ENCODE data around the gene DGCR8. TPM values are rescaled to one million over a fixed set of nuclear protein-coding genes. Genes with fewer than 3 reads are reported as not detected.
A peak's percentile ranks its signal among the peaks of the same experiment; 100 is the strongest.

The DGCR8 gene
- polyA plus RNA-seq, 2 of the 4 experiments (the other 2 are of a cell fraction), result 18.1 to 21.3 TPM

- ChIA-PET CTCF (interaction anchor here (1.2 to 1.9 kb wide), 2 partner anchors 14 to 144 kb away, joined by 3 to 5 read pairs; no protein-coding TSS in a partner anchor), POLR2A (no interaction called here)
- Histone ChIP-seq H3K9me3 (no peaks in the 10 kb centered on the region), H3K4me1 (peaks cover 22% of the 10 kb centered on the region), H3K4me3 (peak within 1 kb of the TSS; percentile 68), H3K27ac (peak within 1 kb of the TSS; percentile 87 to 95), H3K4me2 (peak within 1 kb of the TSS; percentile 94)
- WGBS (ENCODE audit: missing lambda C conversion rate), result 91% methylated on average over 8 of the region's 30 CpGs
- FAIRE-seq, result no peak
- DNase-seq (ENCODE audit: low read depth in 1 of 2, low spot score in 1 of 2), result no peak
- no peak for ATAC-seq
- TF ChIP-seq SMC3 (IDR thresholded peaks at IDR 0.05) (no peak), ZNF302 (CRISPR knock-in tag; IDR thresholded peaks at IDR 0.05) (no peak), CEBPB (IDR thresholded peaks at IDR 0.05) (no peak), CHD4 (IDR thresholded peaks at IDR 0.05; ENCODE audit: borderline replicate concordance) (no peak), RARB (CRISPR knock-in tag; IDR thresholded peaks at IDR 0.05) (no peak), HMGXB4 (CRISPR knock-in tag; IDR thresholded peaks at IDR 0.05; ENCODE audit: borderline replicate concordance) (no peak)
Measured at GRCh38 chr22:20115691-20116375, 35.8 kb downstream of the DGCR8 start, which contains the start of gene RANBP1. Gene RANBP1 (plus strand): TSS chr22:20116104. CDS start chr22:20116185, 81 bp downstream.

- Histone ChIP-seq H3K4me2 (peak overlapping the region; percentile 94), H3K27ac (peak overlapping the region; percentile 87 to 95), H3K9me3 (no peaks in the 10 kb centered on the region), H3K4me1 (peaks cover 22% of the 10 kb centered on the region), H3K4me3 (peak overlapping the region; percentile 68)
- TF ChIP-seq NPAS2 (CRISPR knock-in tag; IDR thresholded peaks at IDR 0.05; ENCODE audit: borderline replicate concordance) (no peak), FOXS1 (CRISPR knock-in tag; IDR thresholded peaks at IDR 0.05) (no peak), BCL3 (IDR thresholded peaks at IDR 0.05) (no peak), BHLHE40 (IDR thresholded peaks at IDR 0.05; ENCODE audit: low read depth, low read length) (no peak), USF2 (IDR thresholded peaks at IDR 0.05) (no peak)
- POLR2A ChIA-PET, result no interaction called here
- FAIRE-seq (no peak), DNase-seq (ENCODE audit: low read depth in 1 of 2, low spot score in 1 of 2) (no peak), ATAC-seq (peak; percentile 2 to 11; a peak in 3 of 6 replicates)
- 24% methylated on average over 5 of the region's 27 CpGs for WGBS (ENCODE audit: missing lambda C conversion rate)
- CTCF ChIA-PET, result interaction anchor here (1.2 to 1.9 kb wide), 2 partner anchors 13 to 145 kb away, joined by 3 to 5 read pairs; no protein-coding TSS in a partner anchor
Measured at GRCh38 chr22:20116376-20116950, 36.4 kb downstream of the DGCR8 start.

- ChIA-PET CTCF (interaction anchor here (1.2 kb wide), 1 partner anchor 146 kb away, joined by 3 read pairs; no protein-coding TSS in a partner anchor), POLR2A (interaction anchor here (0.8 kb wide), 1 partner anchor 8 kb away, joined by 3 read pairs; no protein-coding TSS in a partner anchor)
- no peak for FAIRE-seq
- Histone ChIP-seq H3K4me1 (peaks cover 22% of the 10 kb centered on the region), H3K4me2 (peak within 1 kb of the TSS; percentile 96), H3K4me3 (peak within 1 kb of the TSS; percentile 68), H3K9me3 (no peaks in the 10 kb centered on the region), H3K27ac (peak within 1 kb of the TSS; percentile 90 to 100)
- peak; percentile 78 to 85 for ATAC-seq
- WGBS (ENCODE audit: missing lambda C conversion rate), result no CpG with 5 or more reads among the region's 88 CpGs
- DNase-seq (ENCODE audit: low read depth in 1 of 2, low spot score in 1 of 2), result peak; percentile 85 to 98
- TF ChIP-seq KDM5A (IDR thresholded peaks at IDR 0.05), result 0 out of 2 replicates have a peak, but pooled peaks have one; percentile 23
- TF ChIP-seq HOXB13 (CRISPR knock-in tag; IDR thresholded peaks at IDR 0.05; ENCODE audit: low read depth), result no peak
- peak; percentile 50; the same call in 1 of the 2 replicates for TF ChIP-seq USF2 (IDR thresholded peaks at IDR 0.05)
- TF ChIP-seq HOXB5 (CRISPR knock-in tag; IDR thresholded peaks at IDR 0.05), result 0 out of 2 replicates have a peak, but pooled peaks have one; percentile 33
- no peak for TF ChIP-seq RFX5 (IDR thresholded peaks at IDR 0.05)
- peak; percentile 73 to 84; a peak in 4 of 5 replicates for TF ChIP-seq JUN (IDR thresholded peaks at IDR 0.05)
- no peak for TF ChIP-seq FOXS1 (CRISPR knock-in tag; IDR thresholded peaks at IDR 0.05)
- TF ChIP-seq MAX (IDR thresholded peaks at IDR 0.05), result peak; percentile 95
- TF ChIP-seq PHF8 (IDR thresholded peaks at IDR 0.05; ENCODE audit: borderline replicate concordance, low read depth), result peak; percentile 53; the same call in 1 of the 2 replicates
- peak; percentile 71; the same call in 1 of the 2 replicates for TF ChIP-seq MYC (IDR thresholded peaks at IDR 0.05; ENCODE audit: borderline replicate concordance, low read length)
- TF ChIP-seq E2F6 (IDR thresholded peaks at IDR 0.05; ENCODE audit: borderline replicate concordance, low read depth), result peak; percentile 94
- no peak for TF ChIP-seq FOSL2 (IDR thresholded peaks at IDR 0.05)
- TF ChIP-seq FOSL2 (CRISPR knock-in tag; IDR thresholded peaks at IDR 0.05), result peak; percentile 15; the same call in 1 of the 2 replicates
- TF ChIP-seq CEBPB (IDR thresholded peaks at IDR 0.05), result no peak
Measured at GRCh38 chr22:20116951-20117632, 37.1 kb downstream of the DGCR8 start, which contains the start of gene TRMT2A. Gene TRMT2A (minus strand): TSS chr22:20117226. CDS start chr22:20116906, 320 bp downstream.

All from A549 (cell line).